Activated T-helper 1 cell treated with anti-CD3 and anti-CD28 coated beads, Interleukin-2, amount 50 U/mL, for 16 hours (primary cell): ENCODE results near the gene C19orf33.

ENCODE experiments used
- DNase-seq, 2 donors: peaks; one replicate each; pipeline ENCODE4 v3.0.0-alpha.2; 2020; ENCODE audit warnings: low read depth in 1 of 2, low spot score in 1 of 2

C19orf33 gene

DNA sequence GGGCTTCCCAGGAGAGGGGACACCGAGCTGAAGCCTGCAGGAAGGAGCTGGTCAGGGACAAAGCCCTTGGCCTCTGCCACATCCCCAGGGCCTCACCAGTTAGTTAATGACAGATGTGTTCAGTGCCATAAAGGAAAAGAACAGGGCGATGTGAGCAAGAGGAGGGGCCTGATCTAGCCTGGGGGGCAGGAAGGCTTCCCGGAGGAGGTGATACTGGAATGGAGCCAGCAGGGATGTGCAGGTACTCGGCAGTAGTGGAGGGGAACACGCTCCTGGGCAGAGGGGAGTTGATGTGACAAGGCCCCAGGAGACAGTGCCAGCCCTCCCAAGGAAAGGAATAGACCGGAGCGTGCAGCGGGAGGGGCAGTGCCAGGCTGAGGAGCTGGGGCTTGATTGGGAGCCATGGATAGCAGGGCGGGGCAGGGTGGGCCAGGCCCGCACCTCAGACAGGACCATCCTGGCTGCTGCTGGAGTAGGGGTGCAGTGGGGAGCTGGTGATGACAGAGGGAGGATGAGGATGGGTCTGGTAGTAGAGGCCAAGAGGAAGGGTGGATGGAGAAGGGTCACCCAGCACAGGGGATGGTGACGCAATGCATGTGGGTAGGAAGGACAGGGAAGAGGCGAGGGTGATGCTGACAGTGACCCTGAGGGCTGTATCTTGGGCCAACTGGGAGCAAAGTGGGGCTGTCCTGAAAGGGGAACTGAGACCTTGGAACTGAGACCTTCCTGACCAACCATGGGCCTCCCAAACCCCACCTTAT lies 4.1 kb downstream of the C19orf33 start:
- no peak for DNase-seq

DNA sequence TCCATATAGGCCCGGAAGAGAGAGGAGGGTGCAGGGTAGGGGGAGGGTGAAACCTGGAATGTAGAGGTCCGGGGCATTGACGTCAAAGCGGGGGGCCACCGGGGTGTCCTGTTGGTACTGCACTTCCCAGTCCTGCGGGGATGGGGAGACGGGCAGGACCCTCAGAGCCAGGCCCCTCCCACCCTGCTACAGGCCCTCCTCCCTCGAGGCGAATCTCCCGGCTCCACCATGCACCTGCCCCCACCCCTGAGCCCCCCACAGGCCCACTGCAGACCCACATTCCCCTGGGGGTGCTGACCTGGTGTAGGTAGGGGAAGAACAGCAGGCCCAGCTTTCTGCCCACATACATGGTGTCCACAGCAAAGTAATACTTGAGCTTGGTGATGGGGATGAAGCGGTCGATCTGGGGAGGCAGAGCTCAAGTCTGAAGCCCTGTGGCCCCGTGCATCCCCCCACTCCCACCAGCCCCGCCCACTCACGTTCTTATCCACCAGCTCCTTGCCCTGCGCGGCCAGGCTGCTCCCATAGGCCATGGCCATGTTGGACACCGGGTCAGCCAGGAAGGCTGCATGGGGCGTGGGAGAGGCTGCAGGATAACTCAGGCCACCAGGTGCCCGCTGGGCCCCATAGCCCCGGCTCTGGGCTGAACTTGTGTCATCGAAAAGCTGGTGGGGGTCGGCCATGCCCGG lies 5.0 kb downstream of the C19orf33 start:
- DNase-seq: no peak

DNA sequence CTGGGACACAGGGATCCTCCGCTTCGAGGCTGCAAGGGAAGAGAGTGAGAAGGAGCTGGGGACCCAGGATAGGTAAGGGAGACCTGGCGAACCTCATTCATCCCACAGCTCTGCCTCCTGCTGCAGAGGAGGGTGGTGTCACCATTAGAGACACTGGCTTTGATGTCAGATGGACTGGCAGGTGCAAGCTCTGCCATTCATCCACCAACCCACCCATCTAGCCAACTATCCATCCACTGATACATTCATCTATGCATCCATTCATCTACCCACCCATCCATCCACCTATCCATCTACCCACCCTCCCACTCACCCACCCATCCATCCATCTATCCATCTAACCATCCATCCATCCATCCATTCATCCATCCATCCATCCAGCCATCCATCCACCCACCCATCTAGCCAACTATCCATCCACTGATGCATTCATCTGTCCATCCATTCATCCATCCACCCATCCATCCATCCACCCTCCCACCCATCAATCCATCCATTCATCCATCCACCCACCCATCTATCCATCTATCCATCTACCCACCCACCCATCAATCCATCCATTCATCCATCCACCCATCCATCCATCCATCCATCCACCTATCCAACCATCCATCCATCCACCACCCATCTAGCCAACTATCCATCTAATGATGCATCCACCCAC lies 5.7 kb downstream of the C19orf33 start:
- no peak for DNase-seq

DNA sequence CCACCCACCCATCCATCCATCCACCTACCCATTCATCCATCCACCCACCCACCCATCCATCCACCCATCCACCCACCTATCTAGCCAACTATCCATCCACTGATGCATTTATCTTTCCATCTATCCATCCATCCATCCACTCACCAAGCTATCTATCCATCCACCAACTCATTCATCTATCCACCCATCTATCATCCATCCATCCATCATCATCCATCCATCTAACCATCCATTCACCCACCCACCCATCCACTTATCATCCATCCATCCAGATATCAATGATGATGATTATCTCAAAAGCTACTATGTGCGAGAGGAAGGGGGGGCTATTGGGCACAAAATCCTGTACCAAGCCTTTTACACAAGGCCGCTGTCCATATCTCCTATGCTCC lies 6.2 kb downstream of the C19orf33 start:
- DNase-seq: no peak

DNA sequence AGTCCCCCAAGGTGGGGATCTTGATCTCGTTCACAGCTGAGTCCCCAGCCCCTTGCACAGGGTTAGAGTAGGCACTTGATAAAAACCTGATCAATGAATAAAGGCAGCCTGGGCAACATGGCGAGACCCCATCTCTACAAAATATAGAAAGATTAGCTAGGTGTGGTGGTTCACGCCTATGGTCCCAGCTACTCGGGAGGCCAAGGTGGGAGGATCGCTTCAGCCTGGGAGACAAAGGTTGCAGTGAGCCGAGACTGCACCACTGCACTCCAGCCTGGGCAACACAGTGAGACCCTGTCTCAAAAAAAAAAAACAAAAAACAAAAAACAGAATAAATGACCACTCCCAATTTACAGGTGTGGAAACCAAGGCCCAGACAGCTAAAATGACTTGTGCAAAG lies 6.9 kb downstream of the C19orf33 start:
- DNase-seq: no peak

DNA sequence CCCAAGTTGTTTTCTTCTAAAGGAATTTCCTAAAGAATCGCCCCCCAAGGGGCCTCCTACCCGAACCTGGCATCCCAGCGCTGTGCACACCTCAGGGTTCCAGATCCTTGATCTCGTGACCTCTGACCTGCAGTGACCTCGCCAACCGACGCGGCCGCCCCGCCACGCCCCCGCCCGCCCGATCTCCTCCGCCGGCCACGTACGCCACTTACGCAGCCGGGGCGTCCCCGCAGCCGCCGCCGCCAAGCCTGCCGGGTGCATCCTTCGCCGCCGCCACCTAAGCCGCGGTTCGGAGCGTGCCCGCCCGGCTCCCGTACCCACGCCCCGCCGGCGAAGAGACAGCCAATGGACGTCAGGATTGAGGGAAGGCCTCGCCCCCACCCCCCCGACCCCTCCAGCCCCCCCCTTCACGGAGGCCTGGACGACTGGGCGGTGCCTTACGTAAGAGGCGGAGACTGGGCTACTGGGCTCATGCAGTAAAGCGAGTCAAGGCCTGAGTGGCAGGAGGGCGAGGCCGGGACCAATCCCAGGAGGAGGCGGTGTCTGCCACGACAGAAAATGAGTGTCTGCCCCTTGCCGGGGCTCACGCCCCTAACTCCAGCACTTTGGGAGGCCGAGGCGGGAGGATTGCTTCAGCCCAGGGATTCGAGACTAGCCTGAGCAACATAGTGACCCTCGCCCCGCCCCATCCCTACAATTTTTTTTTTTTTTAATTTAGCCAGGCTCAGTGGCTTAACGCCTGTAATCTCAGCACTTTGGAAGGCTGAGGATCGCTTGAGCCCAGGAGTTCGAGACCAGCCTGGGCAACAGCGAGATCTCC lies 11.8 kb downstream of the C19orf33 start, which contains the start of gene YIF1B:
YIF1B (minus strand) TSS at position 291 of the 820 bp plus-strand sequence; CDS start at position 261, 30 bp downstream.
- DNase-seq: peak; percentile 88 to 94

DNA sequence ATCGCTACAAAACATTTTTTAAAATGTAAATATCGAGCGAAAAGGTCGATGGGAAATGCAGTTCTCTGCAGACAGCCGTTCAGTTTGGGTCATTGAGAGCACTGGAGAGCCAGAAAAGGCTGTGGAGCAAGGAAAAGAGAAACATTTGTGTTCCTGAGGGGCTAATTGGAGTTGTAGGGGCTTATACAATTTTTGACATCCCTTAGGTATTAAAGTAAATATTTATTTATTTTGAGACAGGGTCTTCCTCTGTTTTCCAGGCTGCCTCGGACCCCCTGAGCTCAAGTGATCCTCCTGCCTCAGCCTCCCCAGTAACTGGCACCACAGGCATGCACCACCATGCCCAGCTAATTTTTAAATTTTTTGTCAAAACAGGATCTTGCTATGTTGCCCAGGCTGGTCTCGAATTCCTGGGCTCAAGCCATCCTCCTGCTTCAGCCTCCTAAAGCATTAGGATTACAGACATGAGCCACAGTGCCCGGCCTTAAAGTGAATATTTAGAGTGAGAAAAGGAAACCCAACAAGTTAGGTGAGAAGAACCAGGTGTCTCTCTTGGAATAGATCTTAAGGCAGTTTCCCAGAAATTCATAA lies 12.5 kb downstream of the C19orf33 start:
- DNase-seq: no peak

DNA sequence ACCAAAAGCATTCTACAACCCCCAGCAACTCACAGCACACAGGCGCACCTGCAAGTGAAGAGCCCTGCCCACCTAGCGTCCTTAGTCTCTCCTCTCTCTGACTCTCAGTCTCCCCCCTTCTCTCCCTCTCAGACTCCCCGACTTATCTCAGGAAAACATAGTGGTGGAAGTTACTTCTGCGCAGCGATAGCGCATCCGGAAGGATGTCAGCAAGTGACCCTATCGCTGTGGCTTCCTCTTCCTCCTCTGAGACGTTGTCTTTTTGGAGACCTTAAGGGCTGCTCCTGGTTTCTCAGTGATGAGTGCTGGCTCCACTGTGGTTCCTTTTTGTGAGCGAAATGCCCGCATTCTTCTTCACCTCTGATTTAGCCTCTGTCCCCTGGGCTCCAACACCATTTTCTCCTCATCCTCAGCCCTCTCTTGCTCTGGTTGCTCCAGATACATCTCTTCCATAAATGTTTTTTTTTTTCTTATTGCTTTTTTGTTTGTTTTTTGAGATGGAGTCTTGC lies 13.1 kb downstream of the C19orf33 start:
- no peak for DNase-seq

DNA sequence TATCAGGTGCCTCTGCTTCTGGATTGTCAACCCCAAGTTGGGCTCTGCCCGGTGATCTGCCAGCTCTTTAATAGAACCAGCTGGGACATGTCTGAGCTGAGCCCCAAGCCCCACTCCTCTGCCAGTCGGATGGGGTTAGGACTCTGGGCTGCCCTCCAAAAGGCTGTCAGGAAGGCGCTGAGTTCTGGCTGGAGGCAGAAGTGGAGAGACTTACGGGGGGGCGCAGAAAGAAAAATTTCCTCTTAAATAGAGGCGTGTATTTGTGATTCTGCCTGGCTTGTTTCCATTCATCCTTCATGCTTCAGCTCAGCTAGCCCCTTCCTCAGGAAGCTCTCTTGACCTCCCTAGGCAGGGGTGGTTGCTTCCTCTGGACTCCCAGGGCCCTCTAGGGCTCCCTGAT lies 14.6 kb downstream of the C19orf33 start:
- no peak for DNase-seq

DNA sequence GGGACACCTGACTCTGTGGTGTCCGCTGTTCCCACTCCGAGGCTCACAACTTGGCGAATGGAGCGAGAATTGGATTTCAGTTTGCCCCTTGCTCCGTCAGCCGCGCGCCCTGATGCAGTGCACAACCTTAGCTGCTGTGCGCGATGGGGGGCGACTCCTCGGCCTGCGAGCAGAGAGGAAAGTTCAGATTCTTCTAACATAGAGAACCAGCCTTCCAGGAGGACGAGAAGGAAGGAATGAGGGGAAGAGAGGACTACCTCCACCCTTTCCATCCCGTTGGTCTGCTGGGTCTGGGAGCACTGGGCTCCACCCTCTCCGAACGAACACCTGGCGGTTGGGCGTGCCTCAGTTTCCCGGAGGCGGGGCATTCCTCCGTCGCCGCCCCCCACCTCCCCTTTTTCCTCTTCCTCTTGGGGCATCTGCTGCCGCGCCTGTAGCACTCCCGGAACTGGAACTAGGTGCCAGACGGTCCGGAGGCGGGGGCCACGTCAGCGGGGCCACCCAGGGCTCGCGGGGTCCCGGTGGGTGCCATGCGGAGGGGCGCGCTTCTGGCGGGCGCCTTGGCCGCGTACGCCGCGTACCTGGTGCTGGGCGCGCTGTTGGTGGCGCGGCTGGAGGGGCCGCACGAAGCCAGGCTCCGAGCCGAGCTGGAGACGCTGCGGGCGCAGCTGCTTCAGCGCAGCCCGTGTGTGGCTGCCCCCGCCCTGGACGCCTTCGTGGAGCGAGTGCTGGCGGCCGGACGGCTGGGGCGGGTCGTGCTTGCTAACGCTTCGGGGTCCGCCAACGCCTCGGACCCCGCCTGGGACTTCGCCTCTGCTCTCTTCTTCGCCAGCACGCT lies 15.6 kb downstream of the C19orf33 start, which contains the start of gene KCNK6:
KCNK6 (plus strand) TSS at position 425 of the 838 bp plus-strand sequence; CDS start at position 531, 106 bp downstream.
- peak in 1 of 2 donors; percentile 20 for DNase-seq

DNA sequence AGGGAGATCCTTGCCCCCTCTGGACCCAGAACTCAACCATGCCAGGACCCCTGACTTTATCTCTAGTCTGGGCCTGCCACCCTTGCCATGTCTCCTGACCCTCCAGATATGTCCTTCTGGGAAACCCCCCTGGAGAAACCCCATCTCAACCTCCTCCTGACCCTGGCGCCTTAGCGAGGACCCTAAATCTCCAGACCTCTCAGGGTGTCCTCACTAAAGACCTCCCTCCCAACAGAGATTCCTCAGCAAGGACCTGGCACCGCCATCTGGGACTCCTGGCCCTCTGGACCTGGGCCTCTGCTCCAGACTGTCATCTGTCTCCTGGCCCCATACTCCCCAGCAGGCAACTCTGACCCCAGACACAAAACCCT lies 16.9 kb downstream of the C19orf33 start:
- no peak for DNase-seq

DNA sequence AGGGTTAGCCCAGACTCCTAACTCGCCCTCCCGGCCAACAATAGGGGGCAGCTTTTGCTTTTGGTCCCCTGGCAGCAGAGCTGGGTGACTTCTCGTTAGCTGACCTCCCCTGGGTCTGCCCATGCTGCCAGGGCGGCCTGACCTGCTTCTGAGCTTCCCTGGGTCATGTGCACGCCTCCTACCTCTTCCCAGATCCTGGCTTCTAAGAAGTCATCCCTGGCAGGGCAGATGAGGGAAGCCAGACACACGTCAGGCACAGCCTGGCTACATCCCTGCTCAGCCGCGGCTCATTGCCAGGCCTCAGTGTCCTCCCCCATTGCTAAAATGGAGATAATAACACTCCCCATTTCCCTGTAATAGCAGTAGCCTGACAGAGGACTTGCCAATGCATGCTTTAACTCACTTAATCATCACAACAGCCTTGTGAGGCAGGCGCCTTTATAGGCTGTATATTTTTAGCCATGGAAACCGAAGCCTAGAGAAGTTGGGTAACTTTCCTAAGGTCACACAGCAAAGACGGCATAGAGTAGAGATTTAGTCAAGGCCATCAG lies 17.7 kb downstream of the C19orf33 start:
- DNase-seq: no peak

DNA sequence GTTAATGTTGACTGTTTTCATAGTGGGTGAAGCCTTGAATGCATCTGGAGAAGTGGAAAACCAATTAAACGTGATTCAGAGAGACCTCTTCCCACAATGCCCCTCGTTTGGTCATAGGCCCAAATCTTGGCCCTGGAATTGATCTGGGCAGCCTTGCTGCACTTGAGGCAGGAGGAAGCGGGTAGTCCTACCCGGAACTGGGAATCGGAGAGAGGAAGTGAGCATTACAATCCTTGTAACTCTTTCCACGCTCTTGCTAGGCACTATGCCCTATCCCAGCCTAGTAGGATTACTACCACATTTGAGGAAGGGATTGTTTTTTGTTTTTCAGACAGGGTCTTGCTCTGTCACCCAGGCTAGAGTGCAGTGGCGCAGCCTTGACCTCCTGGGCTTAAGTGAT lies 19.2 kb downstream of the C19orf33 start:
- DNase-seq: no peak

DNA sequence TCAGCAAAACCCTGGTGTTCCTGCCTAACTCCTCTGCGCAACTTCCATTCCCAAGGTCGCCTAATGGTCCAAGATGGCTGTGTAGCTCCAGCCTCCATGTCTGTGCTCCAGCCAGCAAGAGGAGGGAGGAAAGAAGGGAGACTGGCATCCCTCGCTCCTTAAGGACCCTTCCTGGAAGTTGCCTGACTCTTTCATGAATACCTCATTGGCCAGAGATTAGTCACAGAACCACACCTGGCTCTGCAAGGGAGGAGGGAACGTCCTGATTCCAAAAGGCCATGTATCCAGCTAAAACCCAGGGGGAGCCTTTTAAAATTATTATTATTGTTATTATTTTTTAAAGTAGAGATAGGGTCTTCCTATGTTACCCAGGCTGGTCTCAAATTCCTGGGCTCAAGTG lies 20.4 kb downstream of the C19orf33 start:
- DNase-seq: no peak

DNA sequence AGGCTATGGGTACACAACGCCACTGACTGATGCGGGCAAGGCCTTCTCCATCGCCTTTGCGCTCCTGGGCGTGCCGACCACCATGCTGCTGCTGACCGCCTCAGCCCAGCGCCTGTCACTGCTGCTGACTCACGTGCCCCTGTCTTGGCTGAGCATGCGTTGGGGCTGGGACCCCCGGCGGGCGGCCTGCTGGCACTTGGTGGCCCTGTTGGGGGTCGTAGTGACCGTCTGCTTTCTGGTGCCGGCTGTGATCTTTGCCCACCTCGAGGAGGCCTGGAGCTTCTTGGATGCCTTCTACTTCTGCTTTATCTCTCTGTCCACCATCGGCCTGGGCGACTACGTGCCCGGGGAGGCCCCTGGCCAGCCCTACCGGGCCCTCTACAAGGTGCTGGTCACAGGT lies 22.5 kb downstream of the C19orf33 start:
- DNase-seq: no peak

DNA sequence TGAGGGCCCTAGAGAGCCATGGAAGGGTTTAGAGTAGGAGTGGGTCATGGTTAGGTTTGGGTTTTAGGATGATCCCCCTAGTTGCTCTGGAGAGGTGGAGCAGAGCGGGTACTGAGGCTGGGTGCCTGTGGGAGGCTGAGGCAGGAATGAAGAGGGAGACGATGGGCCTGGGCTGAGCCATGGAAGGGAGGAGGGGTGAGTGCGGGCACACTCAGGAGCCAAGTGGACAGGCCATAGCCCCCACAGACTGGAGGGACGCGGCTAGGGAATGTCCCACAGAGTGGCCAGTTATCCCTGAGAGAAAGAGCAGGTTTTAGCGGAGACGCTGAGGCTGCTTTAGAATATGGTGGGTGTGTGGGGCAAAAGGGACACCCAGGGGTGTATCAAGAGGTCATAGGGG lies 25.6 kb downstream of the C19orf33 start:
- no peak for DNase-seq

DNA sequence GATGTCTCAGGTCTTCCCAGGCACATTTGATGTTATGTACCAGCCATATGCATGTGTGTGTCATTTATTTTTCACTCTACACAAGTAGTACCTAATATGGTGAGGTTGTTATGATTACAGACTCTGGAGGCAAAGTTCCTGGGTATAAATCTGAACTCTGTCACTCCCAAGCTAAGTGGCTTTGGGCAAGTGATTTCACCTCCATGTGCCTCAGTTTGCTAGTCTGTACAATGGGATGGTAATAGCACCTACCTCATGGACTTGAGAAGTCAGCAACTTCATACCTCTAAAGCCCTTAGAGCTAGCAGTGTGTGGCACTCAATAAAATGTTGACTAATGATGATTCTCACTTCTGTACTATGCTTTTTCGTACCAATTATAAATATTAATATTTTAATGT lies 27.7 kb downstream of the C19orf33 start:
- no peak for DNase-seq

DNA sequence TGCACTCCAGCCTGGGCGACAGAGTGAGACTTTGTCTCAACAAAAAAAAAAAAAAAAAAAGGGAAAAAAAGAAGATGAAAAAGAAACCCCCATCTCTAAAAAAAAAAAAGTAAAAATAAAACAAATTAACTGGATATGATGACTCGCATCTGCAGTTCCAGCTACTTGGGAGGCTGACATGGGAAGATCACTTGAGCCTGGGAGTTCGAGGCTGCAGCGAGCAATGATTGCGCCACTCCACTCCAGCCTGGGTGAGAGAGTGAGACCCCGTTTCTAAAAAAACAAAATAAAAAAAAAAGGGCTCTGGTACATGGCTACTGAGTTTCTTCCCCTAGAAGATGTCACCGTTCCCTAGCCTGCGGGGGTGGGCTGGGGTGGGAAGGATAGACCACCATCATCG lies 29.2 kb downstream of the C19orf33 start:
- no peak for DNase-seq

DNA sequence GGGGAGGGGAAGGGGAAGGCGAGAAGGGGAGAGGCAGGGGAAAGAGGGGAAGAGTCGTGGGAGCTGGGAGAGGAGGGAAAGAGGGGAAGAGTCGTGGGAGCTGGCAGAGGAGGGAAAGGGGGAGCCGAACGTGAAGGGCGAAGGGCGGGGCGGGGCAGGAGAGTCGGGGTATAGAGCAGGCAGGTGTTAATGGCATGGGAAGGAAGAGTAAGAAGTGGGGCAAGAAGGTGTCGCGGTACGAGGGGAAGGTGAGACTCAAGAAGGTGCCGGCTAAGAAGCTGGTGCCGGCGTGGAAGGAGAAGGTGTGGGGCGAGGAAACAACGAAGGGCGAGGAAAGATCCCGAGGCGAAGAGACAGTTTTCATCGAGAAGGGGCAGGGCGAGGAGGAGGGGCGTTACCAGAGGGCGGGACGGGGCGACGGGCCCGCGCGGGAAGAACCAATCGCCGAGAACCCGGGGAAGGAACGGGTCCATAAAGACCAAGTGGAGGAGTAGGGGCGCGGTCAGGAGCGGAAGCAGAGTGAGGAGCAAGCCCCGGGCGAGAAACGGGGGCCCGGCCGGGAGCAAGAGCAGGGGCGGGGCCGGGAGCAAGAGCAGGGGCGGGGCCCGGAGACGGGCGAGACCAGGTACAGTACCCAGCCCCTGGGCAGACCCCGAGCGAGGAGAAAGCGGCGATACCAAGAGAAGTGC lies 32.0 kb downstream of the C19orf33 start:
- peak; percentile 86 to 88 for DNase-seq
